IgD-negative memory B cell (primary cell): ENCODE measurements around the gene SH3GL3. TPM values are rescaled to one million over a fixed set of nuclear protein-coding genes. Genes with fewer than 3 reads are reported as not detected.

ENCODE experiments used
- H3K27ac Mint-ChIP-seq, 3 donors: one replicate each; pipeline ENCODE4 v1.8.0; 2020 to 2022; ENCODE audit warnings: mild to moderate bottlenecking in 3 of 3, mixed read lengths in 3 of 3, moderate library complexity in 1 of 3
- H3K27me3 Mint-ChIP-seq: one replicate; pipeline ENCODE4 v1.8.0; 2021; ENCODE audit warnings: mixed read lengths
- H3K36me3 Mint-ChIP-seq: one replicate; pipeline ENCODE4 v1.8.0; 2020; ENCODE audit warnings: mild to moderate bottlenecking, mixed read lengths
- H3K4me1 Mint-ChIP-seq, 3 donors: one replicate each; pipeline ENCODE4 v1.8.0; 2020 to 2022; ENCODE audit warnings: mixed read lengths in 3 of 3, mild to moderate bottlenecking in 1 of 3
- H3K4me3 Mint-ChIP-seq, 4 donors: one replicate each; pipeline ENCODE4 v1.8.0; 2020 to 2022; ENCODE audit warnings: mild to moderate bottlenecking in 4 of 4, mixed read lengths in 4 of 4, moderate library complexity in 3 of 4
- H3K9me3 Mint-ChIP-seq, 3 donors: one replicate each; pipeline ENCODE4 v1.8.0; 2020 to 2021; ENCODE audit warnings: mixed read lengths in 3 of 3, mild to moderate bottlenecking in 1 of 3
- polyA plus RNA-seq: library from polyadenylated mRNA; unstranded; fragments of 300-500 nt; fragmentation: Illumina TruSeq; gene quantifications from one replicate; pipeline ENCODE4 v1.2.3, GENCODE V29; 2021

Gene SH3GL3
- polyA plus RNA-seq, 1 donor from 2014 or later, result not detected

GRCh38 chr15:83585601-83586335, 138.6 kb downstream of the SH3GL3 start:
- Mint-ChIP-seq H3K36me3 (peaks cover 2% of the 10 kb centered on the region), H3K9me3 (peaks cover 0 to 1% (median 0%) of the 10 kb centered on the region in 3 donors), H3K27me3 (no peaks in the 10 kb centered on the region), H3K4me1 (peaks cover 0 to 2% (median 0%) of the 10 kb centered on the region in 3 donors), H3K27ac (no peak overlapping the region), H3K4me3 (no peak overlapping the region)

DNA sequence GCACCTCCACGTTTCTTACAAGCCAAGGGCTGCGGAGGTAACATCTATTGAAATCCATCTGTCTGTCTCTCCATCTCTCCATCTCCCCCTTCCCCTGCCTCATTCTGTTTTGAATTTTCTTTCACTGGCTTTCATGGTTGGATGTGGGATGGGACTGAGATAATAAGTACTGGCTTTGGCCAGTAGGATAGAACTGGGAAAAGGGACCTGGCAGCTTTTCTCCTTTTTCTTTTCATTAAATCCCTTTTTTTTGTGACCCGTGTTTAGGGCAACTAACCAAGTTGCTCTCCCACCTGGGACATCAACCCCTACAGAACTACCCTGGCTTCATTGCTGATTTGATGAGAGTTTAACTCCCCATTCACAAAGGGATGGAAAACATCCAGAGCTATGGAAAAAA, 139.9 kb downstream of the SH3GL3 start:
- Mint-ChIP-seq H3K9me3 (peaks cover 0 to 1% (median 0%) of the 10 kb centered on the region in 3 donors), H3K27me3 (no peaks in the 10 kb centered on the region), H3K36me3 (peaks cover 2% of the 10 kb centered on the region), H3K27ac (no peak overlapping the region), H3K4me3 (no peak overlapping the region), H3K4me1 (peaks cover 0 to under 1% (median 0%) of the 10 kb centered on the region in 3 donors)

DNA sequence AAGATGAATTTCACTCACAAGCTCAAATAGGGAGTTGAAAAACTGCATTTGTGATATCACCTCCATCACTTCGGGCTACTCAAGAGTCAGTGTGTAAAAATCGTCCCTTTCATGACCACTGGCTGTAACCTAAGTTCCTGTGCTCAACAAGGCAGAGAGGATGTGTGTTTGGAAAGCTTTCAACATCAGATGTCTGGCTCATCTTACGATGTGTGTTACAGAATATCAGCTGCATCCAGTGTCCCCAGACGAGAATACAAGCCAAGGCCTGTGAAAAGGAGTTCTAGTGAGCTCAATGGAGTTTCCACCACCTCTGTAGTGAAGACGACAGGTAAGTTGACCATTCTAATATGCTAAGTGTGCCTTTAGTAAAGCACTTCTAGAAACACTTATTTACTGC, 141.3 kb downstream of the SH3GL3 start:
- no peak overlapping the region for H3K27ac Mint-ChIP-seq
- H3K9me3 Mint-ChIP-seq, result peaks cover 0 to 1% (median 0%) of the 10 kb centered on the region in 3 donors

GRCh38 chr15:83592370-83593040, 145.4 kb downstream of the SH3GL3 start:
- Mint-ChIP-seq H3K27ac (no peak overlapping the region), H3K27me3 (peaks cover 1% of the 10 kb centered on the region), H3K4me3 (no peak overlapping the region), H3K9me3 (peaks cover 0 to 1% (median 0%) of the 10 kb centered on the region in 3 donors), H3K36me3 (peaks cover 2% of the 10 kb centered on the region), H3K4me1 (no peaks in the 10 kb centered on the region)

More for the DNA sequence above, 141.3 kb downstream of the SH3GL3 start:
- H3K4me3 Mint-ChIP-seq, result no peak overlapping the region
- H3K36me3 Mint-ChIP-seq, result peaks cover 2% of the 10 kb centered on the region
- no peaks in the 10 kb centered on the region for H3K4me1 Mint-ChIP-seq
- peaks cover 1% of the 10 kb centered on the region for H3K27me3 Mint-ChIP-seq

- H3K36me3 Mint-ChIP-seq, result no peaks in the 10 kb centered on the region
- H3K9me3 Mint-ChIP-seq, result peaks cover 1 to 7% (median 7%) of the 10 kb centered on the region in 3 donors
- H3K27ac Mint-ChIP-seq, result no peak overlapping the region
- H3K4me1 Mint-ChIP-seq, result no peaks in the 10 kb centered on the region
- H3K4me3 Mint-ChIP-seq, result no peak overlapping the region
- H3K27me3 Mint-ChIP-seq, result peaks cover 1% of the 10 kb centered on the region
Observed at GRCh38 chr15:83595191-83595590, 148.1 kb downstream of the SH3GL3 start.

DNA sequence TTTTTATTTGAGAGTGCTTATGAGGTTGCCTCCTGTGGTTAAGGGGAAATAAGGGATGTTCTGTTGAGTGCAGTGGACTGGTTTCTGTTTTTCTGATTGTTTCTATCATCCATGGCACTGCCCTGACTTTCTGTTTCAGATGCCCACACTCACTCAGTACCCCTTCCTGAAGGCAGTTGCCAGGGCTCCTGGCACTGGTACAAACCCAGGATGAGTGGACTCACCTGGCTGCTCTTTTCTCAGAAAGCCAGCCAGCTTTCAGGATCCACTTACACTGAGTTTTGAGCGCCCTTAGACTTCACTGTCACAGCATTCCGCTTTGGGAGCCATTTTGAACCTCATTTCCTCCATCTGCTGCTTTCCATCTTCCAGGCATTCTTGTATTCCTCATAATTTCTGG, 150.9 kb downstream of the SH3GL3 start:
- H3K36me3 Mint-ChIP-seq, result no peaks in the 10 kb centered on the region
- no peaks in the 10 kb centered on the region for H3K27me3 Mint-ChIP-seq
- no peak overlapping the region for H3K27ac Mint-ChIP-seq
- no peak overlapping the region for H3K4me3 Mint-ChIP-seq
- H3K9me3 Mint-ChIP-seq, result peaks cover 1 to 20% (median 12%) of the 10 kb centered on the region in 3 donors
- H3K4me1 Mint-ChIP-seq, result no peaks in the 10 kb centered on the region

DNA sequence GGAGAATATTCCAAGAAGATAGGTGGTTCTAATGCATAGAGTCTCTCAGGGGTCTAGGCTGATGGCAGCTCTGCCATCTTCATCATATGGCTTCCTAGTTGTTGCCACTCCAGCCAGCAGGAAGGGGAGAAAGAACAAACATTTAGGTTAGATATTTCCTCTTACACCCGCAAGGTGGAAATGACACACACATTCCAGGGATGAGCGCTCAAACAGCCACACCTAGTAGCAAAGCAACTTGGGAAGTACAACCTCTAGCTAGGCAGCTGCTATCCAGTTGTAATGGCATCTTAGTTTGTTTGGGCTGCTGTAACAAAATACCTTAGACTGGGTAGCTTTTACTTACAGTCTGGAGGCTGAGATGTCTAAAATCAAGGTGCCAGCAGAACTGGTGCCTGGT, 154.9 kb downstream of the SH3GL3 start:
- Mint-ChIP-seq H3K4me1 (no peaks in the 10 kb centered on the region), H3K27ac (peak overlapping the region in 1 of 3 donors; percentile 34), H3K36me3 (no peaks in the 10 kb centered on the region), H3K9me3 (peaks cover 1 to 20% (median 12%) of the 10 kb centered on the region in 3 donors), H3K4me3 (no peak overlapping the region), H3K27me3 (peaks cover 1% of the 10 kb centered on the region)

- Mint-ChIP-seq H3K27me3 (peaks cover 1% of the 10 kb centered on the region), H3K36me3 (no peaks in the 10 kb centered on the region), H3K27ac (no peak overlapping the region), H3K9me3 (peaks cover 0 to 20% (median 11%) of the 10 kb centered on the region in 3 donors), H3K4me1 (no peaks in the 10 kb centered on the region), H3K4me3 (no peak overlapping the region)
Observed at GRCh38 chr15:83604549-83604948, 157.4 kb downstream of the SH3GL3 start.

DNA sequence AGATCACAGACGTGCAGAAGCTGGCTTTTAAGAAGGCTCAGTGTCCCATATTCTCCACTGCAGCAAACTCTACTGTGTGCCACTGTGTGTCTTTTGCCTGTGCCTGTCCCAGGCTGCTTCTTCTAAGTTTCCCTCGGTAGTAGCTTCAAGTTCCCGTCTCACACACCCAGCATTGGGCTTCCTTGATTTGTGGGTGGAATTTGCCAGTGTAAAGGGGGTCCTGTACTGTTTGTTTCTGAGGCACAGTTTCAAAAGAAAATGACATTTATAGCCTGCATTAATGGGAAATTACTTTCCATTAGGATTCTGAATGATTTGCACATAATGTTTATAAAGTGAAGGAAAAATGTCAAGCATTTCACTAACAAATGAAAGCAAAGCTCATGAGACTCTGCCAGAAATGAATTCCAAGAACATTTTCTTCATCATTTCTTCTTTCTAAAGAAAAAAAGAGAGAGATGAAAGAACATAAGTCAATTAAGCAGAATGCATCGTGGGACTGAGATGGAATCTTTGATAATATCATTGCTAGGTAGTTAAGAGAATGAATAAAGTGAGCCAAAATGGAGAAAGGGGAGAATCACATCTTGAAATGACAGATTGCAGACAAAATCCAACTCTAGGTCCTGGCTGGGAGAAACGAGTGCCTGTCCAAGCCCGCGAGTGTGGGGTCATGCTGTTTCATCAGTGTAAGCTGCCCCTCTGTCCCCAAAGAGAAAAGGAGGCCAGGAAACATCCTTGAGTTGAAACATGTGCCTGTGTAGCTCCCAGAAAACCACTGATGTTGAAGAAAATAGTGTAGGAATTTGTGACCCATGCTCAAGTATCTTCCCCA, 158.2 kb downstream of the SH3GL3 start:
- H3K9me3 Mint-ChIP-seq, result peaks cover 0 to 12% (median 4%) of the 10 kb centered on the region in 3 donors
- H3K4me1 Mint-ChIP-seq, result no peaks in the 10 kb centered on the region
- no peak overlapping the region for H3K4me3 Mint-ChIP-seq

GRCh38 chr15:83610132-83610531, 163.0 kb downstream of the SH3GL3 start:
- no peaks in the 10 kb centered on the region for H3K4me1 Mint-ChIP-seq
- no peak overlapping the region for H3K27ac Mint-ChIP-seq
- H3K9me3 Mint-ChIP-seq, result no peaks in the 10 kb centered on the region
- H3K36me3 Mint-ChIP-seq, result no peaks in the 10 kb centered on the region
- H3K4me3 Mint-ChIP-seq, result no peak overlapping the region
- H3K27me3 Mint-ChIP-seq, result peaks cover 1% of the 10 kb centered on the region

More for the DNA sequence above, 158.2 kb downstream of the SH3GL3 start:
- Mint-ChIP-seq H3K27ac (no peak overlapping the region), H3K27me3 (peaks cover 1% of the 10 kb centered on the region), H3K36me3 (no peaks in the 10 kb centered on the region)

DNA sequence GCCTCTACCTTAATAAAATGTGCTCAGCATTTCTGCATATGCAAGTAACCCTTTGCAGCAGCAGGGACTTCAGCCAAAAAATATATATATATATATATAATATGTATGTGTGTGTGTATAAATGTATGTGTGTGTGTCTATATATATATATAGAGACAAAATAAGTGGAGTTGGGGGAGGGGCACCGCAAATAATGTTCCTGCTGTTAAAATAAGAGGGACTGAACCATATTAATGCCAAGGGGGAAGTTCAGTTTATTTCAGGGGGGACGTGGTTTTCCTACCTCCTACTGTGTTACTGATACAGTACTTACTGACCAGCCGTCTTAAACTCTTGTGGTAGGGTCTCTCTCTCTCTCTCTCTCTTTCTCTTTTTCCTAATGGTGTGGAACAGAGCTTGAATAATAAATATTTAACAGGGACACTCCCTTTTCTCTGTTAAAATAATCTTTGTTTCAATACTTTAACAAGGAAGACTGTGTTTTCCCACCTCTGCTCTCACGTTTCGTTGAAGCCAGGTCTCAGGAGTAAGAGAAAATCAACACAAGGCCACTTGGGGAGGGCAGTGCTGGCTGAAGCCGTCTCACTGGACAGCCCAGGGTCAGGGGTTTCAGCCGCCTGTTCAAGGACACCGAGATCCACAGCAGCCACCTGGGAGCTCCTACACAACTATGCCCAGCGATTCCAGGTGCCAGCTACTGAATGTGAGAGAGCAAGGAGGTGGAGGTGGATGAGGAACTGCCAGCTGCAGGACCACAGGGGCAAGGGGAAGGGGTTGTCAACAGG, 164.0 kb downstream of the SH3GL3 start:
- Mint-ChIP-seq H3K27ac (no peak overlapping the region), H3K36me3 (no peaks in the 10 kb centered on the region), H3K4me1 (no peaks in the 10 kb centered on the region), H3K27me3 (no peaks in the 10 kb centered on the region), H3K9me3 (peaks cover 0 to 2% (median 0%) of the 10 kb centered on the region in 3 donors), H3K4me3 (no peak overlapping the region)

GRCh38 chr15:83612226-83612625, 165.1 kb downstream of the SH3GL3 start:
- H3K36me3 Mint-ChIP-seq, result no peaks in the 10 kb centered on the region
- H3K27ac Mint-ChIP-seq, result no peak overlapping the region
- no peaks in the 10 kb centered on the region for H3K4me1 Mint-ChIP-seq
- no peak overlapping the region for H3K4me3 Mint-ChIP-seq
- H3K27me3 Mint-ChIP-seq, result no peaks in the 10 kb centered on the region
- H3K9me3 Mint-ChIP-seq, result peaks cover 0 to 2% (median 0%) of the 10 kb centered on the region in 3 donors

GRCh38 chr15:83612898-83613635, 165.9 kb downstream of the SH3GL3 start:
- H3K9me3 Mint-ChIP-seq, result peaks cover 0 to 2% (median 0%) of the 10 kb centered on the region in 3 donors
- H3K4me3 Mint-ChIP-seq, result no peak overlapping the region
- H3K27me3 Mint-ChIP-seq, result no peaks in the 10 kb centered on the region
- no peaks in the 10 kb centered on the region for H3K36me3 Mint-ChIP-seq
- peak overlapping the region in 1 of 3 donors; percentile 44 for H3K27ac Mint-ChIP-seq
- H3K4me1 Mint-ChIP-seq, result no peaks in the 10 kb centered on the region

- H3K4me3 Mint-ChIP-seq, result no peak overlapping the region
- no peaks in the 10 kb centered on the region for H3K27me3 Mint-ChIP-seq
- H3K27ac Mint-ChIP-seq, result peak overlapping the region in 1 of 3 donors; percentile 44
- H3K9me3 Mint-ChIP-seq, result peaks cover 0 to 2% (median 0%) of the 10 kb centered on the region in 3 donors
- H3K4me1 Mint-ChIP-seq, result no peaks in the 10 kb centered on the region
- H3K36me3 Mint-ChIP-seq, result no peaks in the 10 kb centered on the region
Observed at GRCh38 chr15:83613714-83614113, 166.6 kb downstream of the SH3GL3 start.
